HEK293 (cell line): ENCODE measurements around the gene GPR37.

Experiments
- CTCF ChIA-PET: fragments of 350-600 bp; formaldehyde crosslinking; extraction: SDS; loops from one replicate; lab custom pipeline; 2021; ENCODE audit warnings: antibody characterized with exemption; lab: Yijun Ruan, JAX
- POLR2A ChIA-PET: fragments of 300-600 bp; formaldehyde crosslinking; extraction: SDS; loops from one replicate; lab custom pipeline; 2020; ENCODE audit warnings: antibody characterized with exemption, inconsistent platforms; lab: Yijun Ruan, JAX
- H3K27ac ChIP-seq: fragments of 200-500 bp; sonication (Bioruptor generic); 2 replicates; pipeline ENCODE4 v1.5.1; 2014; ENCODE audit warnings: low read depth, low read length, control low read depth, inconsistent platforms; ENCODE audit errors: extremely low read depth
- H3K36me3 ChIP-seq, 2 experiments: fragments of 200-500 bp in 1 of 2; sonication (Bioruptor generic) in 1 of 2; 1 replicate in 1 of 2; 2 replicates in 1 of 2; pipeline ENCODE4 v1.5.1; 2014 to 2017; ENCODE audit warnings: inconsistent platforms in 2 of 2, low read length in 2 of 2; ENCODE audit not compliant: control insufficient read depth in 2 of 2, insufficient read depth in 1 of 2
- H3K4me1 ChIP-seq: fragments of 200-500 bp; sonication (Bioruptor generic); 2 replicates; pipeline ENCODE4 v1.5.1; 2014; ENCODE audit warnings: mild to moderate bottlenecking, low read length, inconsistent platforms; ENCODE audit not compliant: control insufficient read depth, insufficient read depth
- H3K4me3 ChIP-seq: 2 replicates; pipeline ENCODE4 v1.5.1; 2011; ENCODE audit warnings: low read depth, mild to moderate bottlenecking, control low read depth, low read length, moderate library complexity
- H3K9me3 ChIP-seq: fragments of 200-500 bp; sonication (Bioruptor generic); 2 replicates; pipeline ENCODE4 v1.5.1; 2014; ENCODE audit warnings: low read depth, low read length, inconsistent platforms; ENCODE audit not compliant: control insufficient read depth, insufficient read depth
- BCL11B ChIP-seq: fragments of 450-650 bp; formaldehyde crosslinking; IDR thresholded peaks from 2 replicates; pipeline ENCODE4 v1.5.1; 2016; ENCODE audit warnings: low read depth, missing biosample characterization, missing genetic modification characterization
- GFI1B ChIP-seq: fragments of 450-650 bp; formaldehyde crosslinking; IDR thresholded peaks from 2 replicates; pipeline ENCODE4 v1.5.1; 2016; ENCODE audit warnings: missing biosample characterization, missing genetic modification characterization
- KLF8 ChIP-seq: fragments of 450-650 bp; formaldehyde crosslinking; IDR thresholded peaks from 2 replicates; pipeline ENCODE4 v1.5.1; 2016; ENCODE audit warnings: missing biosample characterization, missing genetic modification characterization
- SCRT1 ChIP-seq: fragments of 450-650 bp; formaldehyde crosslinking; IDR thresholded peaks from 2 replicates; pipeline ENCODE4 v1.5.1; 2016; ENCODE audit warnings: missing biosample characterization, missing genetic modification characterization, borderline replicate concordance
- SP2 ChIP-seq: fragments of 450-650 bp; formaldehyde crosslinking; IDR thresholded peaks from 2 replicates; pipeline ENCODE4 v1.5.1; 2016; ENCODE audit warnings: missing biosample characterization, missing genetic modification characterization
- ZBTB17 ChIP-seq: fragments of 450-650 bp; formaldehyde crosslinking; IDR thresholded peaks from 2 replicates; pipeline ENCODE4 v1.5.1; 2016; ENCODE audit warnings: missing biosample characterization, missing genetic modification characterization
- ZNF214 ChIP-seq: fragments of 450-650 bp; formaldehyde crosslinking; IDR thresholded peaks from 2 replicates; pipeline ENCODE4 v1.5.1; 2017; ENCODE audit warnings: missing biosample characterization, mild to moderate bottlenecking, missing genetic modification characterization, borderline replicate concordance
- ZNF391 ChIP-seq: fragments of 450-650 bp; formaldehyde crosslinking; IDR thresholded peaks from 2 replicates; pipeline ENCODE4 v1.5.1; 2016; ENCODE audit warnings: low read depth, missing biosample characterization, missing genetic modification characterization, borderline replicate concordance
- ZNF404 ChIP-seq: fragments of 450-650 bp; formaldehyde crosslinking; IDR thresholded peaks from 2 replicates; pipeline ENCODE4 v1.5.1; 2017; ENCODE audit warnings: missing biosample characterization, missing genetic modification characterization
- ZNF473 ChIP-seq: fragments of 450-650 bp; formaldehyde crosslinking; IDR thresholded peaks from 2 replicates; pipeline ENCODE4 v1.5.1; 2017; ENCODE audit warnings: missing biosample characterization, missing genetic modification characterization
- ZNF571 ChIP-seq: fragments of 450-650 bp; formaldehyde crosslinking; IDR thresholded peaks from 2 replicates; pipeline ENCODE4 v1.5.0; 2017; ENCODE audit warnings: missing biosample characterization, missing genetic modification characterization
- TF ChIP-seq, protein P1 (sequence below): fragments of 450-650 bp; formaldehyde crosslinking; IDR thresholded peaks from 2 replicates; pipeline ENCODE4 v1.5.0; 2017; ENCODE audit warnings: missing biosample characterization, missing genetic modification characterization, borderline replicate concordance
- TF ChIP-seq, protein P2 (sequence below): fragments of 450-650 bp; formaldehyde crosslinking; IDR thresholded peaks from 2 replicates; pipeline ENCODE4 v1.5.1; 2016; ENCODE audit warnings: missing biosample characterization, missing genetic modification characterization
- TF ChIP-seq, protein P3 (sequence below): fragments of 450-650 bp; IDR thresholded peaks from 2 replicates; pipeline ENCODE4 v1.5.1; 2018; ENCODE audit warnings: missing biosample characterization, mild to moderate bottlenecking, missing genetic modification characterization
- TF ChIP-seq, protein P4 (sequence below): fragments of 450-650 bp; formaldehyde crosslinking; IDR thresholded peaks from 2 replicates; pipeline ENCODE4 v1.5.1; 2016; ENCODE audit warnings: missing biosample characterization, missing genetic modification characterization
- TF ChIP-seq, protein P5 (sequence below): fragments of 450-650 bp; formaldehyde crosslinking; IDR thresholded peaks from 2 replicates; pipeline ENCODE4 v1.5.1; 2016; ENCODE audit warnings: missing biosample characterization, missing genetic modification characterization
- TF ChIP-seq, protein P6 (sequence below): fragments of 450-650 bp; formaldehyde crosslinking; IDR thresholded peaks from 2 replicates; pipeline ENCODE4 v1.5.1; 2016; ENCODE audit warnings: missing biosample characterization, missing genetic modification characterization
- TF ChIP-seq, protein P7 (sequence below): fragments of 450-650 bp; formaldehyde crosslinking; IDR thresholded peaks from 2 replicates; pipeline ENCODE4 v1.5.1; 2016; ENCODE audit warnings: missing biosample characterization, missing genetic modification characterization

Gene GPR37

DNA sequence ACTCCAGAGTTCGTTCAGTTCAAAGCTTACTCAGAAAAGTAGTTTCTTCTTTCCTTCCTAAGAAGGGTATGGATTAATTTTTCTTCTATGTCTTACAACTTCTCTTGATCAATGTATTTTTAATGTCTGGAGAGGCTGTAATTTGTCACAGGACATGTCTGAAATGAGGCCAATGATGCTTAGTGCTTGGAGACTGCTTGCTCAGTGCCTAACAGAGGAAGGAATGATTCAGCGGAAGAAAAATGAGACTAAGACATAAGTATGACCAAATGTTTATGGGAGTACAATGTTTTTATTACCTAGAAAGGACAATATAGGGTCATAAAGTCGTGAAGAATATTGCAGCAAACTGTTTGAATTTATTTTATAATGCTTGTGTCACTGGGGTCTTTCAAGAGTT lies 43.3 kb downstream of the GPR37 start:
- H3K36me3 ChIP-seq, result no peaks in the 10 kb centered on the region
- ChIA-PET CTCF (no interaction called here), POLR2A (no interaction called here)
- H3K9me3 ChIP-seq, result no peaks in the 10 kb centered on the region
- no peak for TF ChIP-seq BCL11B (tag by site-specific recombination)
- TF ChIP-seq, protein P1, sequence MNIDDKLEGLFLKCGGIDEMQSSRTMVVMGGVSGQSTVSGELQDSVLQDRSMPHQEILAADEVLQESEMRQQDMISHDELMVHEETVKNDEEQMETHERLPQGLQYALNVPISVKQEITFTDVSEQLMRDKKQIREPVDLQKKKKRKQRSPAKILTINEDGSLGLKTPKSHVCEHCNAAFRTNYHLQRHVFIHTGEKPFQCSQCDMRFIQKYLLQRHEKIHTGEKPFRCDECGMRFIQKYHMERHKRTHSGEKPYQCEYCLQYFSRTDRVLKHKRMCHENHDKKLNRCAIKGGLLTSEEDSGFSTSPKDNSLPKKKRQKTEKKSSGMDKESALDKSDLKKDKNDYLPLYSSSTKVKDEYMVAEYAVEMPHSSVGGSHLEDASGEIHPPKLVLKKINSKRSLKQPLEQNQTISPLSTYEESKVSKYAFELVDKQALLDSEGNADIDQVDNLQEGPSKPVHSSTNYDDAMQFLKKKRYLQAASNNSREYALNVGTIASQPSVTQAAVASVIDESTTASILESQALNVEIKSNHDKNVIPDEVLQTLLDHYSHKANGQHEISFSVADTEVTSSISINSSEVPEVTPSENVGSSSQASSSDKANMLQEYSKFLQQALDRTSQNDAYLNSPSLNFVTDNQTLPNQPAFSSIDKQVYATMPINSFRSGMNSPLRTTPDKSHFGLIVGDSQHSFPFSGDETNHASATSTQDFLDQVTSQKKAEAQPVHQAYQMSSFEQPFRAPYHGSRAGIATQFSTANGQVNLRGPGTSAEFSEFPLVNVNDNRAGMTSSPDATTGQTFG, result no peak
- no peak for TF ChIP-seq SP2 (tag by site-specific recombination)
- TF ChIP-seq, protein P2, sequence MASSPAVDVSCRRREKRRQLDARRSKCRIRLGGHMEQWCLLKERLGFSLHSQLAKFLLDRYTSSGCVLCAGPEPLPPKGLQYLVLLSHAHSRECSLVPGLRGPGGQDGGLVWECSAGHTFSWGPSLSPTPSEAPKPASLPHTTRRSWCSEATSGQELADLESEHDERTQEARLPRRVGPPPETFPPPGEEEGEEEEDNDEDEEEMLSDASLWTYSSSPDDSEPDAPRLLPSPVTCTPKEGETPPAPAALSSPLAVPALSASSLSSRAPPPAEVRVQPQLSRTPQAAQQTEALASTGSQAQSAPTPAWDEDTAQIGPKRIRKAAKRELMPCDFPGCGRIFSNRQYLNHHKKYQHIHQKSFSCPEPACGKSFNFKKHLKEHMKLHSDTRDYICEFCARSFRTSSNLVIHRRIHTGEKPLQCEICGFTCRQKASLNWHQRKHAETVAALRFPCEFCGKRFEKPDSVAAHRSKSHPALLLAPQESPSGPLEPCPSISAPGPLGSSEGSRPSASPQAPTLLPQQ, result no peak
- TF ChIP-seq ZNF571 (tag by site-specific recombination), result no peak
- no peak for TF ChIP-seq GFI1B (tag by site-specific recombination)
- no peak for TF ChIP-seq ZNF391 (tag by site-specific recombination)
- no peak for TF ChIP-seq ZNF473 (tag by site-specific recombination)
- H3K4me3 ChIP-seq, result no peak overlapping the region
- no peaks in the 10 kb centered on the region for H3K4me1 ChIP-seq
- no peak overlapping the region for H3K27ac ChIP-seq

DNA sequence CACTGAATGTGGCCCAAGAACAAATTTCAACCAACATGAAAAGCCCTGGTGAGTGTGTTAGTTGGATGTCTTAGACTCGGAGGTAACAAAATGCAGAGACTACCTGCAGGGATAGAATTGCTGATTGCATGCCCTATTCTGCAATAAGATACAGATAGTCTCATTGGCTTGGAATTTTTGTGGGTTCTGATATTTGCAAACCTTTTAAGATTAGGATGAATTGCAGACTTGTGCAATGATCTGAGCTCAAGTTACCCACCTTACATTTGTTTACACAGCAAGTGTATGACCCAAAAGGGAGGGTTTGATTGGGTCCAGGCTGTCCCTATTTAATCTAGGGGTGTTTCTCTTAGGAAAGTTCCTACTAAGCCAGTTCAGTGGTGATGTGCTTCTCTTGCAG lies 45.4 kb downstream of the GPR37 start:
- no peaks in the 10 kb centered on the region for H3K9me3 ChIP-seq
- H3K27ac ChIP-seq, result no peak overlapping the region
- H3K4me3 ChIP-seq, result no peak overlapping the region
- ChIA-PET CTCF (no interaction called here), POLR2A (no interaction called here)
- H3K4me1 ChIP-seq, result no peaks in the 10 kb centered on the region
- H3K36me3 ChIP-seq, result no peaks in the 10 kb centered on the region
- TF ChIP-seq ZNF214 (tag by site-specific recombination) (no peak), KLF8 (tag by site-specific recombination) (peak; percentile 76), ZBTB17 (no peak), ZNF404 (tag by site-specific recombination) (no peak), SCRT1 (no peak)
- TF ChIP-seq, protein P3, sequence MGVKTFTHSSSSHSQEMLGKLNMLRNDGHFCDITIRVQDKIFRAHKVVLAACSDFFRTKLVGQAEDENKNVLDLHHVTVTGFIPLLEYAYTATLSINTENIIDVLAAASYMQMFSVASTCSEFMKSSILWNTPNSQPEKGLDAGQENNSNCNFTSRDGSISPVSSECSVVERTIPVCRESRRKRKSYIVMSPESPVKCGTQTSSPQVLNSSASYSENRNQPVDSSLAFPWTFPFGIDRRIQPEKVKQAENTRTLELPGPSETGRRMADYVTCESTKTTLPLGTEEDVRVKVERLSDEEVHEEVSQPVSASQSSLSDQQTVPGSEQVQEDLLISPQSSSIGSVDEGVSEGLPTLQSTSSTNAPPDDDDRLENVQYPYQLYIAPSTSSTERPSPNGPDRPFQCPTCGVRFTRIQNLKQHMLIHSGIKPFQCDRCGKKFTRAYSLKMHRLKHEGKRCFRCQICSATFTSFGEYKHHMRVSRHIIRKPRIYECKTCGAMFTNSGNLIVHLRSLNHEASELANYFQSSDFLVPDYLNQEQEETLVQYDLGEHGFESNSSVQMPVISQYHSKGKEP, result peak; percentile 80
- TF ChIP-seq, protein P4, sequence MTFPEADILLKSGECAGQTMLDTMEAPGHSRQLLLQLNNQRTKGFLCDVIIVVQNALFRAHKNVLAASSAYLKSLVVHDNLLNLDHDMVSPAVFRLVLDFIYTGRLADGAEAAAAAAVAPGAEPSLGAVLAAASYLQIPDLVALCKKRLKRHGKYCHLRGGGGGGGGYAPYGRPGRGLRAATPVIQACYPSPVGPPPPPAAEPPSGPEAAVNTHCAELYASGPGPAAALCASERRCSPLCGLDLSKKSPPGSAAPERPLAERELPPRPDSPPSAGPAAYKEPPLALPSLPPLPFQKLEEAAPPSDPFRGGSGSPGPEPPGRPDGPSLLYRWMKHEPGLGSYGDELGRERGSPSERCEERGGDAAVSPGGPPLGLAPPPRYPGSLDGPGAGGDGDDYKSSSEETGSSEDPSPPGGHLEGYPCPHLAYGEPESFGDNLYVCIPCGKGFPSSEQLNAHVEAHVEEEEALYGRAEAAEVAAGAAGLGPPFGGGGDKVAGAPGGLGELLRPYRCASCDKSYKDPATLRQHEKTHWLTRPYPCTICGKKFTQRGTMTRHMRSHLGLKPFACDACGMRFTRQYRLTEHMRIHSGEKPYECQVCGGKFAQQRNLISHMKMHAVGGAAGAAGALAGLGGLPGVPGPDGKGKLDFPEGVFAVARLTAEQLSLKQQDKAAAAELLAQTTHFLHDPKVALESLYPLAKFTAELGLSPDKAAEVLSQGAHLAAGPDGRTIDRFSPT (tag by site-specific recombination), result peak; percentile 53; the same call in 1 of the 2 replicates
- TF ChIP-seq, protein P5, sequence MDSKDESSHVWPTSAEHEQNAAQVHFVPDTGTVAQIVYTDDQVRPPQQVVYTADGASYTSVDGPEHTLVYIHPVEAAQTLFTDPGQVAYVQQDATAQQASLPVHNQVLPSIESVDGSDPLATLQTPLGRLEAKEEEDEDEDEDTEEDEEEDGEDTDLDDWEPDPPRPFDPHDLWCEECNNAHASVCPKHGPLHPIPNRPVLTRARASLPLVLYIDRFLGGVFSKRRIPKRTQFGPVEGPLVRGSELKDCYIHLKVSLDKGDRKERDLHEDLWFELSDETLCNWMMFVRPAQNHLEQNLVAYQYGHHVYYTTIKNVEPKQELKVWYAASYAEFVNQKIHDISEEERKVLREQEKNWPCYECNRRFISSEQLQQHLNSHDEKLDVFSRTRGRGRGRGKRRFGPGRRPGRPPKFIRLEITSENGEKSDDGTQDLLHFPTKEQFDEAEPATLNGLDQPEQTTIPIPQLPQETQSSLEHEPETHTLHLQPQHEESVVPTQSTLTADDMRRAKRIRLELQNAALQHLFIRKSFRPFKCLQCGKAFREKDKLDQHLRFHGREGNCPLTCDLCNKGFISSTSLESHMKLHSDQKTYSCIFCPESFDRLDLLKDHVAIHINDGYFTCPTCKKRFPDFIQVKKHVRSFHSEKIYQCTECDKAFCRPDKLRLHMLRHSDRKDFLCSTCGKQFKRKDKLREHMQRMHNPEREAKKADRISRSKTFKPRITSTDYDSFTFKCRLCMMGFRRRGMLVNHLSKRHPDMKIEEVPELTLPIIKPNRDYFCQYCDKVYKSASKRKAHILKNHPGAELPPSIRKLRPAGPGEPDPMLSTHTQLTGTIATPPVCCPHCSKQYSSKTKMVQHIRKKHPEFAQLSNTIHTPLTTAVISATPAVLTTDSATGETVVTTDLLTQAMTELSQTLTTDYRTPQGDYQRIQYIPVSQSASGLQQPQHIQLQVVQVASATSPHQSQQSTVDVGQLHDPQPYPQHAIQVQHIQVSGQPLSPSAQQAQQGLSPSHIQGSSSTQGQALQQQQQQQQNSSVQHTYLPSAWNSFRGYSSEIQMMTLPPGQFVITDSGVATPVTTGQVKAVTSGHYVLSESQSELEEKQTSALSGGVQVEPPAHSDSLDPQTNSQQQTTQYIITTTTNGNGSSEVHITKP (tag by site-specific recombination), result peak; percentile 71
- TF ChIP-seq, protein P6, sequence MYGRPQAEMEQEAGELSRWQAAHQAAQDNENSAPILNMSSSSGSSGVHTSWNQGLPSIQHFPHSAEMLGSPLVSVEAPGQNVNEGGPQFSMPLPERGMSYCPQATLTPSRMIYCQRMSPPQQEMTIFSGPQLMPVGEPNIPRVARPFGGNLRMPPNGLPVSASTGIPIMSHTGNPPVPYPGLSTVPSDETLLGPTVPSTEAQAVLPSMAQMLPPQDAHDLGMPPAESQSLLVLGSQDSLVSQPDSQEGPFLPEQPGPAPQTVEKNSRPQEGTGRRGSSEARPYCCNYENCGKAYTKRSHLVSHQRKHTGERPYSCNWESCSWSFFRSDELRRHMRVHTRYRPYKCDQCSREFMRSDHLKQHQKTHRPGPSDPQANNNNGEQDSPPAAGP (tag by site-specific recombination), result peak; percentile 58; the same call in 1 of the 2 replicates
- TF ChIP-seq, protein P7, sequence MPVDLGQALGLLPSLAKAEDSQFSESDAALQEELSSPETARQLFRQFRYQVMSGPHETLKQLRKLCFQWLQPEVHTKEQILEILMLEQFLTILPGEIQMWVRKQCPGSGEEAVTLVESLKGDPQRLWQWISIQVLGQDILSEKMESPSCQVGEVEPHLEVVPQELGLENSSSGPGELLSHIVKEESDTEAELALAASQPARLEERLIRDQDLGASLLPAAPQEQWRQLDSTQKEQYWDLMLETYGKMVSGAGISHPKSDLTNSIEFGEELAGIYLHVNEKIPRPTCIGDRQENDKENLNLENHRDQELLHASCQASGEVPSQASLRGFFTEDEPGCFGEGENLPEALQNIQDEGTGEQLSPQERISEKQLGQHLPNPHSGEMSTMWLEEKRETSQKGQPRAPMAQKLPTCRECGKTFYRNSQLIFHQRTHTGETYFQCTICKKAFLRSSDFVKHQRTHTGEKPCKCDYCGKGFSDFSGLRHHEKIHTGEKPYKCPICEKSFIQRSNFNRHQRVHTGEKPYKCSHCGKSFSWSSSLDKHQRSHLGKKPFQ (tag by site-specific recombination), result 0 out of 2 replicates have a peak, but pooled peaks have one; percentile 42
